IMR-90 (cell line): ENCODE results near the gene CACNA2D3. TPM values are rescaled to one million over a fixed set of nuclear protein-coding genes. Genes with fewer than 3 reads are reported as not detected.

Source experiments
- ATAC-seq: fragments of 200-7000 bp; cut with Tn5 transposase; 2 replicates; pipeline ENCODE4 v1.9.1; 2020; ENCODE audit warnings: low read depth, mild to moderate bottlenecking, moderate library complexity
- BruUV-seq: library from RNA; stranded (reverse); fragments of 400-500 nt; replicated peaks from 2 replicates; lab custom pipeline; 2021; lab: Mats Ljungman, UMichigan
- CTCF ChIA-PET: fragments of 300-600 bp; formaldehyde crosslinking; extraction: SDS; loops from one replicate; lab custom pipeline; 2021; ENCODE audit warnings: antibody characterized with exemption; lab: Yijun Ruan, JAX
- POLR2A ChIA-PET: fragments of 300-600 bp; sonication (Branson Sonifier 250); formaldehyde crosslinking; loops from one replicate; lab custom pipeline; 2022; ENCODE audit warnings: antibody characterized with exemption; ENCODE audit not compliant: unreplicated experiment; lab: Charles Lee
- DNase-seq: peaks from one replicate; pipeline ENCODE4 v3.0.0; 2013
- H2AFZ ChIP-seq: replicated peaks from 2 replicates; pipeline ENCODE3; 2013; ENCODE audit warnings: low read length, mild to moderate bottlenecking; ENCODE audit not compliant: poor library complexity
- H2AK5ac ChIP-seq: 2 replicates; pipeline ENCODE4 v1.6.1; 2013; ENCODE audit warnings: low read depth, low read length, inconsistent platforms
- H2AK9ac ChIP-seq: replicated peaks from 2 replicates; pipeline ENCODE3; 2013; ENCODE audit warnings: mild to moderate bottlenecking, low read depth, low read length, moderate library complexity; ENCODE audit not compliant: poor library complexity
- H2BK120ac ChIP-seq: 2 replicates; pipeline ENCODE4 v1.6.1; 2013; ENCODE audit warnings: low read depth, low read length, inconsistent platforms
- H2BK15ac ChIP-seq: 3 replicates; pipeline ENCODE4 v1.6.1; 2013; ENCODE audit warnings: low read depth, low read length, inconsistent platforms
- H2BK20ac ChIP-seq: 2 replicates; pipeline ENCODE4 v1.6.1; 2013; ENCODE audit warnings: low read depth, mild to moderate bottlenecking, inconsistent platforms, low read length, moderate library complexity
- H2BK5ac ChIP-seq: 2 replicates; pipeline ENCODE4 v1.6.1; 2013; ENCODE audit warnings: mild to moderate bottlenecking, low read depth, low read length, inconsistent platforms; ENCODE audit not compliant: poor library complexity, severe bottlenecking
- H3K14ac ChIP-seq: replicated peaks from 2 replicates; pipeline ENCODE4 v1.6.1; 2013; ENCODE audit warnings: low read depth, low read length, inconsistent platforms
- H3K18ac ChIP-seq: 2 replicates; pipeline ENCODE4 v1.6.1; 2013; ENCODE audit warnings: low read depth, low read length, control low read depth
- H3K23ac ChIP-seq: 2 replicates; pipeline ENCODE4 v1.6.1; 2013; ENCODE audit warnings: low read depth, low read length, inconsistent platforms
- H3K27ac ChIP-seq: 2 replicates; pipeline ENCODE4 v1.5.1; 2013; ENCODE audit warnings: mild to moderate bottlenecking, control low read depth, low read length; ENCODE audit not compliant: insufficient read depth
- H3K27me3 ChIP-seq: 2 replicates; pipeline ENCODE4 v1.6.1; 2013; ENCODE audit warnings: low read length; ENCODE audit not compliant: control insufficient read depth, insufficient read depth
- H3K36me3 ChIP-seq: 2 replicates; pipeline ENCODE4 v1.6.1; 2013; ENCODE audit warnings: low read length, mixed read lengths; ENCODE audit not compliant: control insufficient read depth, insufficient read depth
- H3K4ac ChIP-seq: 2 replicates; pipeline ENCODE4 v1.6.1; 2013; ENCODE audit warnings: low read depth, low read length, inconsistent platforms
- H3K4me1 ChIP-seq: 2 replicates; pipeline ENCODE4 v1.6.1; 2013; ENCODE audit warnings: low read length, mixed read lengths; ENCODE audit not compliant: control insufficient read depth, insufficient read depth
- H3K4me2 ChIP-seq: 2 replicates; pipeline ENCODE4 v1.6.1; 2013; ENCODE audit warnings: low read depth, mild to moderate bottlenecking, control low read depth, low read length, moderate library complexity
- H3K4me3 ChIP-seq: 2 replicates; pipeline ENCODE4 v1.5.1; 2013; ENCODE audit warnings: low read depth, mild to moderate bottlenecking, control low read depth, low read length, moderate library complexity; ENCODE audit not compliant: insufficient read depth
- H3K56ac ChIP-seq: 2 replicates; pipeline ENCODE4 v1.6.1; 2013; ENCODE audit warnings: low read length, inconsistent platforms; ENCODE audit not compliant: insufficient read depth; ENCODE audit errors: extremely low read depth
- H3K79me1 ChIP-seq, 2 experiments: 2 replicates each; pipeline ENCODE4 v1.6.1; 2013; ENCODE audit warnings: low read length in 2 of 2, inconsistent platforms in 1 of 2, low read depth in 1 of 2
- H3K9ac ChIP-seq: 2 replicates; pipeline ENCODE4 v1.6.1; 2013; ENCODE audit warnings: low read depth, low read length, control low read depth
- H3K9me1 ChIP-seq: 2 replicates; pipeline ENCODE4 v1.6.1; 2013; ENCODE audit warnings: low read length, inconsistent platforms; ENCODE audit not compliant: insufficient read depth
- H3K9me3 ChIP-seq: 2 replicates; pipeline ENCODE4 v1.6.1; 2013; ENCODE audit warnings: low read length; ENCODE audit not compliant: control insufficient read depth, insufficient read depth
- H4K20me1 ChIP-seq: 2 replicates; pipeline ENCODE4 v1.6.1; 2013; ENCODE audit warnings: low read length, inconsistent platforms; ENCODE audit not compliant: insufficient read depth
- H4K5ac ChIP-seq: 2 replicates; pipeline ENCODE4 v1.6.1; 2013; ENCODE audit warnings: mild to moderate bottlenecking, low read depth, low read length, control low read depth
- H4K8ac ChIP-seq, 2 experiments: 2 replicates each; pipeline ENCODE4 v1.6.1; 2013; ENCODE audit warnings: low read depth in 2 of 2, low read length in 2 of 2, control low read depth in 1 of 2, inconsistent platforms in 1 of 2
- H4K91ac ChIP-seq: 2 replicates; pipeline ENCODE4 v1.6.1; 2013; ENCODE audit warnings: low read depth, low read length, inconsistent platforms; ENCODE audit not compliant: insufficient read depth
- FOS ChIP-seq: fragments of 150-350 bp; IDR thresholded peaks from 2 replicates; pipeline ENCODE4 v1.6.1; 2016; ENCODE audit warnings: low read depth, low read length
- USF2 ChIP-seq: fragments of 150-350 bp; IDR thresholded peaks from 2 replicates; pipeline ENCODE4 v1.6.1; 2017; ENCODE audit warnings: mild to moderate bottlenecking, antibody characterized with exemption, low read length, low read depth
- WGBS, 2 experiments: methylation state at CpG; one replicate each; pipeline versions ENCODE4 v1.1.5 to v1.1.7; 2013; ENCODE audit warnings: missing lambda C conversion rate in 2 of 2; ENCODE audit not compliant: insufficient read length in 1 of 2; ENCODE audit errors: extremely low coverage in 2 of 2; 5-methylcytosine and 5-hydroxymethylcytosine counted together
- dilution Hi-C: fragments of 300-500 bp; cut with HindIII; formaldehyde crosslinking; loops from one replicate; pipeline ENCODE4 v1.14.3; 2018; ENCODE audit warnings: low sequenced_read_pairs; ENCODE audit not compliant: unreplicated experiment
- in situ Hi-C: fragments of 300-500 bp; cut with MboI; formaldehyde crosslinking; loops from 3 replicates; pipeline ENCODE4 v1.14.3; 2019; ENCODE audit warnings: low sequenced_read_pairs, inconsistent platforms, mixed read lengths
- intact Hi-C: fragments of 100-400 bp; cut with micrococcal nuclease; formaldehyde crosslinking; loops from 2 replicates; pipeline ENCODE4 v1.10.0; 2022
- polyA plus RNA-seq, 3 experiments: library from polyadenylated mRNA; depleted of rRNA; stranded (reverse); fragments of >200 nt; gene quantifications; 2 replicates each; pipeline ENCODE4 v1.2.3, GENCODE V29; 2012; ENCODE audit warnings: low replicate concordance in 1 of 3
- total RNA-seq: library from RNA; depleted of rRNA; stranded (reverse); fragments of >200 nt; gene quantifications from 2 replicates; pipeline ENCODE4 v1.2.3, GENCODE V29; 2012

CACNA2D3 gene
- total and polyA plus RNA-seq, 2 of the 4 experiments (the other 2 are of a cell fraction): 0.36 to 0.41 TPM

- Histone ChIP-seq H2AK5ac (no peak overlapping the region), H3K36me3 (no peaks in the 10 kb centered on the region), H3K4me2 (no peak overlapping the region), H3K9ac (no peak overlapping the region), H3K27ac (no peak overlapping the region), H2AK9ac (no peak overlapping the region), H3K4me1 (no peaks in the 10 kb centered on the region), H2BK5ac (no peak overlapping the region), H3K56ac (no peak overlapping the region), H4K20me1 (no peaks in the 10 kb centered on the region), H3K23ac (no peak overlapping the region), H3K14ac (no peak overlapping the region), H2BK15ac (no peak overlapping the region), H3K4ac (no peak overlapping the region), H4K8ac (no peak overlapping the region), H4K91ac (no peak overlapping the region), H3K18ac (no peak overlapping the region), H2BK120ac (no peak overlapping the region), H3K9me1 (no peaks in the 10 kb centered on the region), H3K9me3 (peaks cover 10% of the 10 kb centered on the region), H3K79me1 (no peaks in the 10 kb centered on the region), H2BK20ac (no peak overlapping the region), H3K4me3 (no peak overlapping the region), H4K5ac (no peak overlapping the region), H2AFZ (no peak overlapping the region), H3K27me3 (no peaks in the 10 kb centered on the region)
- intact Hi-C loops: no loop called here
- ChIA-PET CTCF (no interaction called here), POLR2A (no interaction called here)
- ATAC-seq (no peak), DNase-seq (no peak)
- 83% methylated on average over 2 of the region's 6 CpGs; no CpG with 5 or more reads in 1 of the 2 experiments for WGBS, 2 experiments
- BruUV-seq: no TSS peak
- in situ Hi-C loops: no loop called here
- dilution Hi-C loops: no loop called here
- TF ChIP-seq USF2 (no peak), FOS (no peak)
Measured at GRCh38 chr3:54514416-54514815, 392.1 kb downstream of the CACNA2D3 start.
